ENCODE results near the gene R3HDML. TPM values are rescaled to one million over a fixed set of nuclear protein-coding genes. Genes with fewer than 3 reads are reported as not detected.
A peak's percentile ranks its signal among the peaks of the same experiment; 100 is the strongest.
"Not testable (repeated sequence)": the region's sequence is repeated elsewhere in the genome, so short reads cannot be mapped to it uniquely, and the experiment has no call there.

Gene R3HDML
- total RNA-seq, 4 donors from 2014 or later, result not detected

DNA sequence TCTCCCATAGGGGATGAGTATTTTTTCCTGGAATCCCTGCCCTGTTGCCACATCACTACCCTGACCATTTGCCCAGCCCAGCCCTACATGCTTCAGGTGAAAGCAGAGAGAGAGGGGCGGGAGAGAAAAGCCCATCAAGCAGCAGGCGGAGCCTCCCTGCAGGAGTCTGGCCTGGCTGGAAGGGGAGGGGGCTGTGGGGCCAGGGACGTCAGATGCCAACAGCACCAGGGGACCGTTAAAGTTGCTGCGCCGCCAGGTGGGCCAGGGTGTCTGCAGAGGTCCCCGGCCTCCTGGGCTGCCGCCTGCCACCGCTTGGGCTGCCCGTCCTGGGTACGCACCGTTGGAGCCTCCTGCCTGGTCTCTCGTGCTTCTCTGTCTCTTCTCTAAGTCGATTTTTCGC lies 757 bp upstream of the R3HDML start:
- no peak for DNase-seq (ENCODE audit: low spot score in 2 of 2)
- Histone ChIP-seq H3K4me1 (no peaks in the 10 kb centered on the region), H3K9me3 (no peaks in the 10 kb centered on the region), H3K36me3 (no peaks in the 10 kb centered on the region), H3K27ac (no peak overlapping the region), H3K27me3 (peaks cover 0 to 38% of the 10 kb centered on the region in 2 donors), H3K4me3 (no peak overlapping the region)
- TF ChIP-seq EP300 (IDR thresholded peaks at IDR 0.05) (no peak), POLR2A (IDR thresholded peaks at IDR 0.05) (no peak)
- TF ChIP-seq, protein P1, sequence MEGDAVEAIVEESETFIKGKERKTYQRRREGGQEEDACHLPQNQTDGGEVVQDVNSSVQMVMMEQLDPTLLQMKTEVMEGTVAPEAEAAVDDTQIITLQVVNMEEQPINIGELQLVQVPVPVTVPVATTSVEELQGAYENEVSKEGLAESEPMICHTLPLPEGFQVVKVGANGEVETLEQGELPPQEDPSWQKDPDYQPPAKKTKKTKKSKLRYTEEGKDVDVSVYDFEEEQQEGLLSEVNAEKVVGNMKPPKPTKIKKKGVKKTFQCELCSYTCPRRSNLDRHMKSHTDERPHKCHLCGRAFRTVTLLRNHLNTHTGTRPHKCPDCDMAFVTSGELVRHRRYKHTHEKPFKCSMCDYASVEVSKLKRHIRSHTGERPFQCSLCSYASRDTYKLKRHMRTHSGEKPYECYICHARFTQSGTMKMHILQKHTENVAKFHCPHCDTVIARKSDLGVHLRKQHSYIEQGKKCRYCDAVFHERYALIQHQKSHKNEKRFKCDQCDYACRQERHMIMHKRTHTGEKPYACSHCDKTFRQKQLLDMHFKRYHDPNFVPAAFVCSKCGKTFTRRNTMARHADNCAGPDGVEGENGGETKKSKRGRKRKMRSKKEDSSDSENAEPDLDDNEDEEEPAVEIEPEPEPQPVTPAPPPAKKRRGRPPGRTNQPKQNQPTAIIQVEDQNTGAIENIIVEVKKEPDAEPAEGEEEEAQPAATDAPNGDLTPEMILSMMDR (IDR thresholded peaks at IDR 0.05), result no peak
- WGBS, 2 donors, result 30 to 32% methylated on average over 13 of the region's 15 CpGs

DNA sequence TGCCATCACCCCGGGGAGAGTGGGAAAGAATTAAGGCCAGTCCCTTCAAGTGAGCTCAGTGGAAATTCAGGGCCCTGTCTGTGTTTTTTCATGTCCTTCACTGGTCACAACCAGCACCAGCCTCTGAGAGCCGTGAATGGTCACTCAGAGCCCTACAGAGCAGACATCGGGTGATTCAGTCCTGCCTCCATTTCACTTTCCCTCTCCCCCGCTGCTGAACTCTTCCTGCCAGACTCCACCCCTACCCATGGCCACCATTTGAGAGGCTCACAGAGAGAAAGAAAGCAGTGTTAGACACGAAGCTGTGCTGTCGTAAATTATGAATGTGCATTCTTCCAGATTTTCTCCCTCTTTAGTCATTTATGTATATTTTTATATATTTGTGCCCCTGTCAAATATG lies 5.4 kb downstream of the R3HDML start:
- Histone ChIP-seq H3K9me3 (no peaks in the 10 kb centered on the region), H3K4me3 (no peak overlapping the region), H3K27ac (peak overlapping the region in 2 of 4 donors; percentile 18 to 64), H3K36me3 (no peaks in the 10 kb centered on the region), H3K4me1 (no peaks in the 10 kb centered on the region), H3K27me3 (peaks cover 0 to 11% of the 10 kb centered on the region in 2 donors)
- DNase-seq (ENCODE audit: low spot score in 2 of 2), result no peak
- TF ChIP-seq EP300 (IDR thresholded peaks at IDR 0.05), result no peak
- no peak for TF ChIP-seq POLR2A (IDR thresholded peaks at IDR 0.05)
- TF ChIP-seq, protein P1 (IDR thresholded peaks at IDR 0.05), result no peak
- WGBS, 2 donors, result 18 to 25% methylated on average over 6 of the region's 6 CpGs

DNA sequence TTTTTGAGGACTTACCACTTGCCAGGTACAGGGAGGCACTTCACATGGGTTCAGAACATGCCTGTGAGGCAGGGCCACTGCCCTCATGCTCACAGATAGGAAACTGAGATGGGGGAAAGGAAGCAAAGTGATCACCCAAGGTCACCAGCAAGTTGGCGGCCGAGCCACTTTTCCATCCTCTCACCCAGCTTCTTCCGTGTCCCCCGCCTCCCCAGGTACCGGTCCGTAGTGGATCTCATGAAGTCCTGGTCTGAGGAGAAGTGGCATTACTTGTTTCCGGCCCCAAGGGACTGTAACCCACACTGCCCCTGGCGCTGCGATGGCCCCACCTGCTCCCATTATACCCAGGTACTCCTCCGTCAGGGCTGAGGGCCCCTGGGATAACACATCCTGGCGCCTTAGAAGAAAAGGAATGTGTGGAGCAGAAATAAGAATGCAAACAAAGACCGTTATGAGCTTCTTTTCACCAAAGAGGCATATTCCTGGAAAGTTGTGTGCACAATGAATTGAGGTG lies 6.4 kb downstream of the R3HDML start:
- Histone ChIP-seq H3K36me3 (no peaks in the 10 kb centered on the region), H3K27me3 (peaks cover 0 to 1% of the 10 kb centered on the region in 2 donors), H3K27ac (no peak overlapping the region), H3K4me3 (no peak overlapping the region), H3K4me1 (no peaks in the 10 kb centered on the region), H3K9me3 (no peaks in the 10 kb centered on the region)
- no peak for DNase-seq (ENCODE audit: low spot score in 2 of 2)
- no peak for TF ChIP-seq POLR2A (IDR thresholded peaks at IDR 0.05)
- no peak for TF ChIP-seq EP300 (IDR thresholded peaks at IDR 0.05)
- TF ChIP-seq, protein P1 (IDR thresholded peaks at IDR 0.05), result no peak
- WGBS, 2 donors, result 75 to 80% methylated on average over 12 of the region's 12 CpGs

DNA sequence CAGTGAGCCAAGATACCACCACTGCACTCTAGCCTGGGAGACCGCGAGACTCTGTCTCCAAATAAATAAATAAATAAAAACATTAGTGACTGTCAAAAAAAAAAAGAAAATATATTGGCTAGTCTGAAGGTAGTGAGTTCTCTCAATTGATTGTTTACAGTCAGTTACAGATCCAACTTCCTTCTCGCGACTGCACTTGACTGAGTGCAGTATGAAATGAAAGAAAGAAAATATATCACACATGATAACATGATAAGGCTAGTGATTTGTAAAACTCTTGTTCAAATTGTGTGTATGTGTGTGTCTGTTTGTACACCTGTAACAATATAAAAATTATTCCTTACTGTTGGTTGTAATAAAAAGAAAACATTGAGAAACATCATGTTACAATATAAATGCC lies 7.9 kb downstream of the R3HDML start:
- H3K27ac ChIP-seq, result no peak overlapping the region
- H3K4me1 ChIP-seq, result no peaks in the 10 kb centered on the region
- no peak for DNase-seq (ENCODE audit: low spot score in 2 of 2)
- H3K4me3 ChIP-seq, result no peak overlapping the region
- no peaks in the 10 kb centered on the region for H3K27me3 ChIP-seq
- no peak for TF ChIP-seq POLR2A (IDR thresholded peaks at IDR 0.05)
- TF ChIP-seq, protein P1 (IDR thresholded peaks at IDR 0.05), result no peak
- no peak for TF ChIP-seq EP300 (IDR thresholded peaks at IDR 0.05)
- H3K36me3 ChIP-seq, result no peaks in the 10 kb centered on the region
- WGBS, 2 donors, result 87 to 92% methylated on average over 4 of the region's 4 CpGs
- H3K9me3 ChIP-seq, result no peaks in the 10 kb centered on the region

DNA sequence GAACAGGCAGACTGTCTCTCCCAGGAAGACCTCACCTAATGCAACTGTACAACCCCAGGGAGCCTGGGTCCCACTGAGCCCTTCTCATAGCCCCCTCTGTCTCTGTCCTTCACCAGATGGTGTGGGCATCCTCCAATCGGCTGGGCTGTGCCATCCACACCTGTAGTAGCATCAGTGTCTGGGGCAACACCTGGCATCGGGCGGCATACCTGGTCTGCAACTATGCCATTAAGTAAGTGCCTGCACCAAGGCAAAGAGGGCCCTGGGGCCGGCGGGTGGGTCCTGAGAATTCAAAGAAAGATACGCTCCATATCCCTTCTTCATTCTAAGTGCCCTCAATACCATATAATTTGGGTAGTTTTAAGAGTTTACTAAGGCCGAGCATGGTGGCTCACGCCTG lies 8.3 kb downstream of the R3HDML start:
- Histone ChIP-seq H3K4me1 (no peaks in the 10 kb centered on the region), H3K36me3 (no peaks in the 10 kb centered on the region), H3K27me3 (no peaks in the 10 kb centered on the region), H3K4me3 (no peak overlapping the region), H3K9me3 (no peaks in the 10 kb centered on the region), H3K27ac (no peak overlapping the region)
- 94 to 95% methylated on average over 8 of the region's 8 CpGs for WGBS, 2 donors
- TF ChIP-seq, protein P1 (IDR thresholded peaks at IDR 0.05), result no peak
- TF ChIP-seq POLR2A (IDR thresholded peaks at IDR 0.05) (no peak), EP300 (IDR thresholded peaks at IDR 0.05) (no peak)
- DNase-seq (ENCODE audit: low spot score in 2 of 2), result no peak

DNA sequence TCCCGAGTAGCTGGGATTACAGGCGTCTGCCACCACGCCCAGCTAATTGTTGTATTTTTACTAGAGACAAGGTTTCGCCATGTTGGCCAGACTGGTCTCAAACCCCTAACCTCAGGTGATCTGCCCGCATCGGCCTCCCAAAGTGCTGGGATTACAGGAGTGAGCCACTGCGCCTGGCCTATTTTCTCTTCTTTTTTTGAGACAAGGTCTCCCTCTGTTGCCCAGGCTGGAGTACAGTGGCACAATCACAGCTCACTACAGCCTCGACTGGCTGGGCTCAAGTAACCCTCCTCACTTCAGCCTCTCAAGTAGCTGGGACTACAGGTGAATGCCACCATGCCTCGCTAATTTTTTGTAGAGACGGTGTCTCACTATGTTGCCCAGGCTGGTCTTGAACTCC lies 9.1 kb downstream of the R3HDML start:
- H3K27me3 ChIP-seq; DNase-seq (ENCODE audit: low spot score in 2 of 2); H3K9me3 ChIP-seq; H3K27ac ChIP-seq; H3K4me3 ChIP-seq; H3K36me3 ChIP-seq; H3K4me1 ChIP-seq: not testable (repeated sequence)
- 89 to 91% methylated on average over 10 of the region's 10 CpGs for WGBS, 2 donors

Measured in tibial nerve (tissue), 4 donors.